ENCODE measurements around the gene FHIP2A. TPM values are rescaled to one million over a fixed set of nuclear protein-coding genes. Genes with fewer than 3 reads are reported as not detected.
A peak's percentile ranks its signal among the peaks of the same experiment; 100 is the strongest.

Gene FHIP2A
- polyA plus RNA-seq, 3 donors = 29.8 to 38.6 (median 33.4) TPM

DNA sequence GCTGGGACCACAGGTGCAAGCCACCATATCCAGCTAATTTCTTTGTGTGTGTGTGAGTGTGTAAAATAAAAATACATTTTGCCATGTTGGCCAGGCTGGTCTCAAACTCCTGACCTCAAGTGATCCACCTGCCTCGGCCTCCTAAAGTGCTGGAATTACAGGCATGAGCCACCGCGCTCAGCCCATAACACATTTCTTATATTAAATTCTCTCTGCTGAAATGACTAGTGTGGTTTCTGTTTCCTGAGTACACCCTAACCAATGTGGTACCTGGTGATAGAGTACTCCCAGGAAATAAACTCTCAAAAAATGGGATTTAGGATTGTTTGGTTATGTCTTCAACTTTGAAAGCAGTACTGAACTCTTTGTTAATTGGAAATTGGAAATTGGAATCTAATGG lies 19.4 kb upstream of the FHIP2A start:
- no peak for DNase-seq (ENCODE audit: extremely low read depth in 1 of 11, low read depth in 9 of 11, low spot score in 4 of 11)

DNA sequence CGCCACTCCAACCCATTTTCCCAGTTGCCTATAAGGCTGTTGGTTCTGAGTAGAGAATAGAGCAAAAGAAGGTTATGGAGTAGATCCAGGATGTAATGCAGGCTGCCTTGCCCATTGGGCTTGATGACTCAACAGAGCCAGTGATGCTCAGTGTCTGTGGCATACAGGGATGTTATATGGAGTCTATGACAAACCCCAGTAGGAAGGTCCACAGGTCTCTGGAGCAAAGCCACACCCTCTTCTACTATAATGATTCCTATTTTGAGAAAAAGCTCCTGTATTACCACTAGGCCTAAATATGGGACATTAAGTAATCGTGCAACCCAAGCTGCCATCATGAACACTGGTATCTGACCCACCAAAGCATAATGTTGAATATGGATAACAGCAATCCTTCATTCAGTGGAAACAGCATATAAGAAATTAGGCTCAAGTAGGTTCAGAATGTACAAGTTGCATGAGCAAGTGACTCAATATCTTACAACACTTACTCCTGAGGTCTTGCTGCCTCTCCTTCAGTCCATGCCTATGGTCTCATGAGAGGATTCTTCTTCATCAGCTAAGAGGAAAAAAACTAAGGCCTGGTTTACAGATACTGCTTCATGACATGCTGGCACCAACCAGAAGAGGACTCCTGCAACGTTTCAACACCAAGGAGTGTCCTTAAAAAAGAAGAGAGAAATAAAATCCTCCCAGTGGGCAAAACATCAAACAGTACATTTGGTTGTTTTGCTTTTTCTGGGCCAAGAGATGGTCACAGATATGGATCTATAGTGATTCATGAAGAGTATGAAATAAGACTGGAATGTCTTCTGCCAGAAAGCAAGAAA lies 14.8 kb upstream of the FHIP2A start:
- no peak for DNase-seq (ENCODE audit: extremely low read depth in 1 of 11, low read depth in 9 of 11, low spot score in 4 of 11)

- no peak for DNase-seq (ENCODE audit: extremely low read depth in 1 of 11, low read depth in 9 of 11, low spot score in 4 of 11)
These were observed 12.6 kb upstream of the FHIP2A start for GRCh38 chr10:114808982-114809381.

GRCh38 chr10:114810926-114811325 lies 10.7 kb upstream of the FHIP2A start:
- no peak for DNase-seq (ENCODE audit: extremely low read depth in 1 of 11, low read depth in 9 of 11, low spot score in 4 of 11)

DNA sequence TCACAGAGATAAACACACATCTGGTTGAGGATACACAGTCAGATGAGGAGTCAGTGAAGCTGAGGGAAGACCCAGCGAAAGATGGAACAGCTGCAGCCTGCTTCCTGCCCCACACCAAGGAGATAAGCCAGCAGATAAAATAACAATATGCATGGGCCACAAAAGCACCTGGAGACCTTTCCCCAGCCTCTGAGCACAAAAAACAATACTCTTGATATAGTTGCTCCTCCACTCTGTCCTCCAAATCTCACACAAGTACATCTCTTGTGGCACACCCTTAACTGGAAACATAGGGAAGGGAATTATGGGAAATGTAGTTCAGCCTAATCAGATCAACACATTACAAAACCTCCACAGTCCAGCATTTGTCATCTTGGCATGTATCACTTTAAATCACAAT lies 9.7 kb upstream of the FHIP2A start:
- no peak for DNase-seq (ENCODE audit: extremely low read depth in 1 of 11, low read depth in 9 of 11, low spot score in 4 of 11)

- no peak for DNase-seq (ENCODE audit: extremely low read depth in 1 of 11, low read depth in 9 of 11, low spot score in 4 of 11)
These were observed 5.8 kb upstream of the FHIP2A start for GRCh38 chr10:114815791-114816190.

GRCh38 chr10:114816308-114816707 lies 5.3 kb upstream of the FHIP2A start:
- no peak for DNase-seq (ENCODE audit: extremely low read depth in 1 of 11, low read depth in 9 of 11, low spot score in 4 of 11)

DNA sequence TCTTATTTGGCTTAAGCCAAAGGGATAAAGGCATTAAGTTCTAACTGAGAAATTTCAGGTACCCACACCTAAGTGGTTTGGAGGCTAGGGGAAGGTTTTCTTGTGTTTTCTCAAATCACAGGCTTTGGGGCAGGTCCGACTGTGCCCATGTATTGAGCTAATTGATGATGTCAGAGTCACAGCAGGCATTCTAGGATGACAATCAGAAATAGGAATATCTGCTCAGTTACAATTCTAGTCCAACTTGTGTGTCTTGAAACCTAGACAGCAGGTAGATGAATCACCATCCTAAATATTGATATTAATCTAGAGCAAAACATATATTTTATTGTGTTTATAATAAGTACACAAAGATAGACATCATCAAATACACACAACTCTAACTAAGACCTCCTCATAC lies 2.3 kb upstream of the FHIP2A start:
- DNase-seq (ENCODE audit: extremely low read depth in 1 of 11, low read depth in 9 of 11, low spot score in 4 of 11) = no peak

DNA sequence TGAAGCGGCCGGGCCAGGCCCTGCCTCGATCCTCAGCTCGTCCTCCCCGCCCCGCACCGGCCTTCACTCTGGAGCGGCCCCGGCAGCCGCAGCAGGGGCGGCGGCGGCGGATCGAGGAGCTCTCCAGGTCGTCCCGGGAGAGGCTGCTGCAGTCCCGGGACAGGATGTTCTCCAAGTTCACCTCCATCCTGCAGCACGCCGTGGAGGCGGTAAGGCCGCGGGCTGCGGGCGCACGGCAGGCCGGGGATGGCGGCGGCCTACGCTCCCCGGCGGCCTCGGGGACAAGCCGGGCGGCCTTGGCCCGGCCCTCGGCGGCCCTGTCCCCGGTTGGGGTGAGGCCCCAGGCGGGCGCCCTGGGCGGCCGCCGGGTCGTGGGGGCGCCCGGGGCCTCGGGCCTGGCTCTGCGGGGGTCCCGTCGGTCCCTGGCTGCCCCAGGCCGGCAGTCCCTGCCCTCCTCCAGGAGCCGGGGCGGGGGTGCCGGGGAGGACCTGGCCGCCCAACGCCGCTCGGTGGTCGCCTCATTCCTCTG lies 399 bp downstream of the FHIP2A start:
- peak in 9 of 11 donors; percentile 3 to 51 (median 32) for DNase-seq (ENCODE audit: extremely low read depth in 1 of 11, low read depth in 9 of 11, low spot score in 4 of 11)

DNA sequence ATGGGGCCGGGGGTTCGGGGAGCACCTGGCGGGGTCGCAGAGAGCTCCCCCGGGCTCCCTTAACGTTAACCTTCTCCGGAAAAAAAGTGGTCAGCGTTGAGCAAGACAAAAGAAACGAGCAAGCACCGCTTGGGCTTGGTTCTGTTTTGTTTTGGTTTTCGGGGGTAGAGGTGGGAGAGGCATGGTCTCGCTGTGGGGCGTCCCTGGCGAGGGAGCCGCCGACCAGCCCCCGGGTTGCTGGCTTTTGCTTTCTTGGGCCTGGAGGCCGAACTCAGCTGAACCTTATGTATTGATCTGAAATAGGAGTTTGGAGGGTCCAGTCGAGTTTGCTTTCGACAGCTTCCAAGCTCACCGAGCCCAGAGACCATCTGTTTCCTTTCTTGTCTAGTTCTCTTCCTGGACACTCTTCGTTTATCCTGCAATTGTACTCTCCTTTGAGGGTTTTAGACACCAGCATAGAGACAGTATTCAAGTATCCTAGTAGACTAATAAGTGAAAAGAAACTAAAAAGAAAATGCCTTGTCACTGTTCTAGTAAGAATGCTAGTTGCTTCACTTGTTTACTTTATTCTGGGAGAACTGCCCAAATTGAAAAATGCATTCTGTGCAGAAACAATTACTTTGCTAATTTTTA lies 980 bp downstream of the FHIP2A start:
- peak in 10 of 11 donors; percentile 20 to 53 (median 42) for DNase-seq (ENCODE audit: extremely low read depth in 1 of 11, low read depth in 9 of 11, low spot score in 4 of 11)

GRCh38 chr10:114823077-114823463 lies 1.5 kb downstream of the FHIP2A start:
- DNase-seq (ENCODE audit: extremely low read depth in 1 of 11, low read depth in 9 of 11, low spot score in 4 of 11) = peak in 8 of 11 donors; percentile 9 to 38 (median 20)

GRCh38 chr10:114824391-114824790 lies 2.8 kb downstream of the FHIP2A start:
- DNase-seq (ENCODE audit: extremely low read depth in 1 of 11, low read depth in 9 of 11, low spot score in 4 of 11) = no peak

DNA sequence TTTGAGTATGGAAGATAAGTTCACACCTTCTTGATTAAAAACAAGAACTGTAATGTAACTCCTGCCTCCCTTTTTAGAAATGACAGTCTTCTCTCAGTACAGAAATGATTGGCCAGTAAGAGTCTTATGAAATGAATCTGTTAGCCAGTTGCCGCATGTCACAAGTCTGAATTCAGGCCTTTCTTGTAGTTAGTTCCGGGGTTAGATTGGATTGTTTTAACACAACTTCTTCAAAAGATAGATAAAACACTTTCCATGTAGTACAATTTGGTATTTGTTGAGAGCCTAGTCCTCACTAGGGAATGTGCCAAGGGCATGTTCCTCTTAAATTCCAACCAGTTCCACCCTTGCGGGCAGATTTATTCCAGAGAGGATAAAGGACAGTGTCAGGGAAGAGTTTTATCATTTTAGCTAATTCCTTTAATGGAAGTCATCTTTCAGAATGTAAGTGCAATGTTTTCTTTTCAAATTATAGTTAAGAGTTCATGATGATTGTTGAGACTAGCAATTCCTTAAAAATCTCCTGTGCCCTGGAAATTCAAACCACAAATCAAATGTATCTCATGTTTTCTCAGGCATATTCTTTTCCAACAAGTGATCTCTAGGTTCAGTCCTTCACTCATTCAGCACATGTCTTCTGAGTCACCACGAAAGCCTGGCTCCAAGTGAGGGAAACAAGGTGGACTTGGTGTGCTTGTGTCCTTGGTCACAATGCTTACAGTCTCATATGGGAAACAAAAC lies 4.1 kb downstream of the FHIP2A start:
- no peak for DNase-seq (ENCODE audit: extremely low read depth in 1 of 11, low read depth in 9 of 11, low spot score in 4 of 11)

GRCh38 chr10:114829160-114829909 lies 7.8 kb downstream of the FHIP2A start:
- no peak for DNase-seq (ENCODE audit: extremely low read depth in 1 of 11, low read depth in 9 of 11, low spot score in 4 of 11)

DNA sequence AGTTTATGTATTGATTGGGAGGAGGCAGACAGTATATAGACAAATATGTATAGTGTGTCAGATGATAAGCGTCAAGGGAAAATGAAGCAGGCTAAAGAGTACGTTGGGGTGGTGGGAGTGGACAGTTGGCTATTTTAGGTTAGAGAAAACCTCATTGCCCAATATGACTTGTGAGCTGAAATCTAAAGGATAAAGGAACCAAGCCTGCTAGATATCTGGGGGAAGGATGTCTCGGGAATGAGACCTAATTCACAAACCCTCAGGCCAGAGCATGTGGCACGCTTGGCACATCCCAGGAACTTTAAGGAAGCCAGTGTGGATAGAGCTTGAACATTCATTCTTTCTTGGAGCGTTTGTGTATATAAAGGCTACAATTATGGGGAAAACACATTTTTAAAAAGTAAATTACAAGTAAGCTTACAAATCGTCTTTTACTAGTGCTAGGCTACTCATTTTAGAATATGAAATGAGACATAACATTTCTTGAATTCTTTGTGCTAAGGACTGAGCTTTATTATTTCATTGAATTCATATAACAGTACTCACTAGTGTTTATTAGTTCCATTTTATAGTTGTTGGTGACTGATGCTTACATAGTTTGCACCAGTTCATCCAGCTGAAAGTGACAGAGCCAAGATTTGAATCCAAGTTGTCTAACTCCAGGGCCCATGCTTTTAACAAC lies 9.7 kb downstream of the FHIP2A start:
- no peak for DNase-seq (ENCODE audit: extremely low read depth in 1 of 11, low read depth in 9 of 11, low spot score in 4 of 11)

DNA sequence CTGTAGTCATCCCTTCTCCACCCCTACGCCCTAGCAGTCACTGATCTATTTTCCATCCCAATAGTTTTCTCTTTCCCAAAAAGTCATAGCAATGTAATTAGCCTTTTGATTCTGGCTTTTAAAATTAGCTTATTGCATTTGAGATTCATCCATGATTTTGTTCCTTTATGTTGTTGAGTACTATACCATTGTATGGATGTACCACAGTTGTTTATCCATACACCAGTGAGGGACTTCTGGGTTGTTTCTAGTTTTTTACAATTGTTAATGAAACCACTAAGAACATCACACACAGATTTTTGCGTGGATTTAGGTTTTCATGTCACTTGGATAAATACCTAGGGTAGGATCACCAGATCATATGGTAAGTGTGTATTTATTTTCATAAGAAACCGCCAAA lies 16.1 kb downstream of the FHIP2A start:
- no peak for DNase-seq (ENCODE audit: extremely low read depth in 1 of 11, low read depth in 9 of 11, low spot score in 4 of 11)

- DNase-seq (ENCODE audit: extremely low read depth in 1 of 11, low read depth in 9 of 11, low spot score in 4 of 11) = no peak
These were observed 18.3 kb downstream of the FHIP2A start for GRCh38 chr10:114839901-114840300.

- no peak for DNase-seq (ENCODE audit: extremely low read depth in 1 of 11, low read depth in 9 of 11, low spot score in 4 of 11)
These were observed 24.6 kb downstream of the FHIP2A start for GRCh38 chr10:114845978-114846693.

Measured in renal cortex interstitium (tissue), 11 donors.